Ishikawa (cell line): Measurements from ENCODE around the gene BTBD16.

Experiments used
- CEBPB ChIP-seq: IDR thresholded peaks from 2 replicates; pipeline ENCODE4 v1.6.1; 2012
- EP300 ChIP-seq: IDR thresholded peaks from 2 replicates; pipeline ENCODE4 v1.6.1; 2012; ENCODE audit warnings: borderline replicate concordance
- FOXM1 ChIP-seq: IDR thresholded peaks from 2 replicates; pipeline ENCODE4 v1.6.1; 2012; ENCODE audit warnings: low read depth, borderline replicate concordance
- RAD21 ChIP-seq: IDR thresholded peaks from 2 replicates; pipeline ENCODE4 v1.6.1; 2012; ENCODE audit warnings: low read depth
- TAF1 ChIP-seq: IDR thresholded peaks from 2 replicates; pipeline ENCODE4 v1.6.1; 2012; ENCODE audit warnings: low read depth, mild to moderate bottlenecking
- TEAD4 ChIP-seq: IDR thresholded peaks from 2 replicates; pipeline ENCODE4 v1.6.1; 2012
- YY1 ChIP-seq: IDR thresholded peaks from 2 replicates; pipeline ENCODE4 v1.6.1; 2012; ENCODE audit warnings: low read depth
- ZBTB7A ChIP-seq: IDR thresholded peaks from 2 replicates; pipeline ENCODE4 v1.6.1; 2012; ENCODE audit warnings: low read depth
- TF ChIP-seq, protein P1 (sequence below): IDR thresholded peaks from 2 replicates; pipeline ENCODE4 v1.6.1; 2012; ENCODE audit warnings: low read depth, mild to moderate bottlenecking

DNA sequence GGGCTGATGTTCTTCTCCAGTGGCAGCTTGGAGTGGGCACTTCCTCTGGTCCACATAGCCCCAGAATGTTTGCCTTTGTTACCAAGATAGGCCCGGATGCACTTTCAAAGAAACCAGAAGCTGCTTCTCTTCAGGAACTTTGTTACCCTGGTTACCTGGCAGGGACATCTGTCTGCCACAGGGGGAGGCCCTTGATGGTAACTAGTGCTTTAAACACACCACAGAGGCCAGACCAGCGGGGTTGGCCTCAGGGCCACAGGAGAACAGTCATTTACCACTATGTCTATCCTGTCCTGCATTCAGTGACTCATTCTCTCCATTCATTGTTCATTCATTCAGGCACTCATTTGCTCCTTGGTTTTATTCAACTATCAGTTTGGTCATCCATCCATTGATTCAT is 91.5 kb downstream of the BTBD16 start:
- TF ChIP-seq YY1: no peak
- no peak for TF ChIP-seq TAF1
- TF ChIP-seq TEAD4: no peak
- TF ChIP-seq RAD21: no peak
- TF ChIP-seq EP300: no peak
- TF ChIP-seq CEBPB: no peak
- TF ChIP-seq, protein P1, sequence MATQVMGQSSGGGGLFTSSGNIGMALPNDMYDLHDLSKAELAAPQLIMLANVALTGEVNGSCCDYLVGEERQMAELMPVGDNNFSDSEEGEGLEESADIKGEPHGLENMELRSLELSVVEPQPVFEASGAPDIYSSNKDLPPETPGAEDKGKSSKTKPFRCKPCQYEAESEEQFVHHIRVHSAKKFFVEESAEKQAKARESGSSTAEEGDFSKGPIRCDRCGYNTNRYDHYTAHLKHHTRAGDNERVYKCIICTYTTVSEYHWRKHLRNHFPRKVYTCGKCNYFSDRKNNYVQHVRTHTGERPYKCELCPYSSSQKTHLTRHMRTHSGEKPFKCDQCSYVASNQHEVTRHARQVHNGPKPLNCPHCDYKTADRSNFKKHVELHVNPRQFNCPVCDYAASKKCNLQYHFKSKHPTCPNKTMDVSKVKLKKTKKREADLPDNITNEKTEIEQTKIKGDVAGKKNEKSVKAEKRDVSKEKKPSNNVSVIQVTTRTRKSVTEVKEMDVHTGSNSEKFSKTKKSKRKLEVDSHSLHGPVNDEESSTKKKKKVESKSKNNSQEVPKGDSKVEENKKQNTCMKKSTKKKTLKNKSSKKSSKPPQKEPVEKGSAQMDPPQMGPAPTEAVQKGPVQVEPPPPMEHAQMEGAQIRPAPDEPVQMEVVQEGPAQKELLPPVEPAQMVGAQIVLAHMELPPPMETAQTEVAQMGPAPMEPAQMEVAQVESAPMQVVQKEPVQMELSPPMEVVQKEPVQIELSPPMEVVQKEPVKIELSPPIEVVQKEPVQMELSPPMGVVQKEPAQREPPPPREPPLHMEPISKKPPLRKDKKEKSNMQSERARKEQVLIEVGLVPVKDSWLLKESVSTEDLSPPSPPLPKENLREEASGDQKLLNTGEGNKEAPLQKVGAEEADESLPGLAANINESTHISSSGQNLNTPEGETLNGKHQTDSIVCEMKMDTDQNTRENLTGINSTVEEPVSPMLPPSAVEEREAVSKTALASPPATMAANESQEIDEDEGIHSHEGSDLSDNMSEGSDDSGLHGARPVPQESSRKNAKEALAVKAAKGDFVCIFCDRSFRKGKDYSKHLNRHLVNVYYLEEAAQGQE: no peak
- TF ChIP-seq ZBTB7A: no peak
- no peak for TF ChIP-seq FOXM1
